Calu3 (cell line): ENCODE measurements around the gene CCDC141. TPM values are rescaled to one million over a fixed set of nuclear protein-coding genes. Genes with fewer than 3 reads are reported as not detected.

Experiments
- BruUV-seq: library from RNA; stranded (reverse); fragments of 400-500 nt; replicated peaks from 2 replicates; lab custom pipeline; 2021; lab: Mats Ljungman, UMichigan
- CTCF ChIA-PET: fragments of 300-600 bp; sonication (Branson Sonifier 250); formaldehyde crosslinking; loops from one replicate; lab custom pipeline; 2022; ENCODE audit warnings: antibody characterized with exemption; lab: Charles Lee
- DNase-seq: peaks from one replicate; pipeline ENCODE4 v3.0.0; 2022
- H3K27ac Mint-ChIP-seq: one replicate; pipeline ENCODE4 v1.8.0; 2022; ENCODE audit warnings: mixed read lengths; ENCODE audit not compliant: unreplicated experiment
- H3K27me3 Mint-ChIP-seq: one replicate; pipeline ENCODE4 v1.8.0; 2022; ENCODE audit warnings: mixed read lengths; ENCODE audit not compliant: unreplicated experiment
- H3K36me3 Mint-ChIP-seq: one replicate; pipeline ENCODE4 v1.8.0; 2022; ENCODE audit warnings: mild to moderate bottlenecking, moderate library complexity, mixed read lengths; ENCODE audit not compliant: insufficient read depth, unreplicated experiment
- H3K4me1 Mint-ChIP-seq: one replicate; pipeline ENCODE4 v1.8.0; 2022; ENCODE audit warnings: mild to moderate bottlenecking, low read depth, mixed read lengths; ENCODE audit not compliant: unreplicated experiment
- H3K4me3 Mint-ChIP-seq: one replicate; pipeline ENCODE4 v1.8.0; 2022; ENCODE audit warnings: mild to moderate bottlenecking, low read depth, moderate library complexity, mixed read lengths; ENCODE audit not compliant: unreplicated experiment
- H3K9me3 Mint-ChIP-seq: one replicate; pipeline ENCODE4 v1.8.0; 2022; ENCODE audit warnings: low read depth, mixed read lengths; ENCODE audit not compliant: unreplicated experiment
- CTCF ChIP-seq: fragments of 200-600 bp; IDR thresholded peaks from one replicate; pipeline ENCODE4 v1.8.0; 2022; ENCODE audit warnings: antibody characterized with exemption; ENCODE audit not compliant: unreplicated experiment
- intact Hi-C: fragments of 100-400 bp; cut with micrococcal nuclease; formaldehyde crosslinking; loops from one replicate; pipeline ENCODE4 v1.10.0; 2022; ENCODE audit not compliant: unreplicated experiment
- total RNA-seq: library from RNA; stranded (reverse); gene quantifications from 2 replicates; pipeline ENCODE4 v1.2.3, GENCODE V29; 2022

Gene CCDC141
- total RNA-seq, 1 experiment from 2014 or later = 0.07 TPM

- H3K9me3 Mint-ChIP-seq = no peaks in the 10 kb centered on the region
- H3K36me3 Mint-ChIP-seq = no peaks in the 10 kb centered on the region
- no peak overlapping the region for H3K27ac Mint-ChIP-seq
- TF ChIP-seq CTCF = no peak
- DNase-seq = no peak
- CTCF ChIA-PET = no interaction called here
- no TSS peak for BruUV-seq
- peaks cover 8% of the 10 kb centered on the region for H3K4me1 Mint-ChIP-seq
- intact Hi-C loops = loop anchor here (5.0 kb wide), 1 partner anchor 87 kb away; no protein-coding TSS in a partner anchor
- H3K4me3 Mint-ChIP-seq = no peak overlapping the region
- H3K27me3 Mint-ChIP-seq = no peaks in the 10 kb centered on the region
Observed at GRCh38 chr2:178805457-178805856, 244.5 kb downstream of the CCDC141 start.

- Mint-ChIP-seq H3K36me3 (no peaks in the 10 kb centered on the region), H3K4me1 (peaks cover 8% of the 10 kb centered on the region), H3K4me3 (no peak overlapping the region), H3K27me3 (no peaks in the 10 kb centered on the region), H3K9me3 (no peaks in the 10 kb centered on the region), H3K27ac (no peak overlapping the region)
- intact Hi-C loops = loop anchor here (5.0 kb wide), 1 partner anchor 88 kb away; no protein-coding TSS in a partner anchor
- TF ChIP-seq CTCF = peak; percentile 56
- no peak for DNase-seq
- CTCF ChIA-PET = no interaction called here
- no TSS peak for BruUV-seq
Observed at GRCh38 chr2:178804791-178805190, 245.1 kb downstream of the CCDC141 start.

- no peaks in the 10 kb centered on the region for H3K9me3 Mint-ChIP-seq
- CTCF ChIA-PET = no interaction called here
- H3K27me3 Mint-ChIP-seq = no peaks in the 10 kb centered on the region
- intact Hi-C loops = no loop called here
- DNase-seq = no peak
- no peaks in the 10 kb centered on the region for H3K4me1 Mint-ChIP-seq
- no peak overlapping the region for H3K4me3 Mint-ChIP-seq
- peak overlapping the region; percentile 12 for H3K27ac Mint-ChIP-seq
- no TSS peak for BruUV-seq
- H3K36me3 Mint-ChIP-seq = no peaks in the 10 kb centered on the region
- TF ChIP-seq CTCF = no peak
Observed at GRCh38 chr2:178800510-178800909, 249.4 kb downstream of the CCDC141 start.

- intact Hi-C loops = loop anchor here (5.0 kb wide), 1 partner anchor 308 kb away; no protein-coding TSS in a partner anchor
- Mint-ChIP-seq H3K4me1 (no peaks in the 10 kb centered on the region), H3K4me3 (no peak overlapping the region), H3K36me3 (no peaks in the 10 kb centered on the region), H3K27me3 (no peaks in the 10 kb centered on the region), H3K9me3 (no peaks in the 10 kb centered on the region), H3K27ac (no peak overlapping the region)
- no peak for DNase-seq
- no TSS peak for BruUV-seq
- CTCF ChIA-PET = no interaction called here
- no peak for TF ChIP-seq CTCF
Observed at GRCh38 chr2:178799305-178799704, 250.6 kb downstream of the CCDC141 start.
